ENCODE data around the gene ZBTB46.

GRCh38 chr20:63743210-63743970, 87.7 kb downstream of the ZBTB46 start:
- TF ChIP-seq GABPA (IDR thresholded peaks at IDR 0.05; ENCODE audit: low read depth): no peak
- no peak for TF ChIP-seq MEF2B (IDR thresholded peaks at IDR 0.05; ENCODE audit: partially characterized antibody, poor library complexity, severe bottlenecking)
- TF ChIP-seq, protein P1, sequence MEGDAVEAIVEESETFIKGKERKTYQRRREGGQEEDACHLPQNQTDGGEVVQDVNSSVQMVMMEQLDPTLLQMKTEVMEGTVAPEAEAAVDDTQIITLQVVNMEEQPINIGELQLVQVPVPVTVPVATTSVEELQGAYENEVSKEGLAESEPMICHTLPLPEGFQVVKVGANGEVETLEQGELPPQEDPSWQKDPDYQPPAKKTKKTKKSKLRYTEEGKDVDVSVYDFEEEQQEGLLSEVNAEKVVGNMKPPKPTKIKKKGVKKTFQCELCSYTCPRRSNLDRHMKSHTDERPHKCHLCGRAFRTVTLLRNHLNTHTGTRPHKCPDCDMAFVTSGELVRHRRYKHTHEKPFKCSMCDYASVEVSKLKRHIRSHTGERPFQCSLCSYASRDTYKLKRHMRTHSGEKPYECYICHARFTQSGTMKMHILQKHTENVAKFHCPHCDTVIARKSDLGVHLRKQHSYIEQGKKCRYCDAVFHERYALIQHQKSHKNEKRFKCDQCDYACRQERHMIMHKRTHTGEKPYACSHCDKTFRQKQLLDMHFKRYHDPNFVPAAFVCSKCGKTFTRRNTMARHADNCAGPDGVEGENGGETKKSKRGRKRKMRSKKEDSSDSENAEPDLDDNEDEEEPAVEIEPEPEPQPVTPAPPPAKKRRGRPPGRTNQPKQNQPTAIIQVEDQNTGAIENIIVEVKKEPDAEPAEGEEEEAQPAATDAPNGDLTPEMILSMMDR (IDR thresholded peaks at IDR 0.05 in 2 of 3, conservative IDR thresholded peaks at IDR 0.05 in 1 of 3; ENCODE audit: control insufficient read depth in 2 of 3, extremely low read depth in 1 of 3, insufficient read depth in 1 of 3, low read depth in 3 of 3, low read length in 3 of 3): no peak
- TF ChIP-seq POLR2AphosphoS5 (IDR thresholded peaks at IDR 0.05; ENCODE audit: low read length): no peak
- TF ChIP-seq, protein P2, sequence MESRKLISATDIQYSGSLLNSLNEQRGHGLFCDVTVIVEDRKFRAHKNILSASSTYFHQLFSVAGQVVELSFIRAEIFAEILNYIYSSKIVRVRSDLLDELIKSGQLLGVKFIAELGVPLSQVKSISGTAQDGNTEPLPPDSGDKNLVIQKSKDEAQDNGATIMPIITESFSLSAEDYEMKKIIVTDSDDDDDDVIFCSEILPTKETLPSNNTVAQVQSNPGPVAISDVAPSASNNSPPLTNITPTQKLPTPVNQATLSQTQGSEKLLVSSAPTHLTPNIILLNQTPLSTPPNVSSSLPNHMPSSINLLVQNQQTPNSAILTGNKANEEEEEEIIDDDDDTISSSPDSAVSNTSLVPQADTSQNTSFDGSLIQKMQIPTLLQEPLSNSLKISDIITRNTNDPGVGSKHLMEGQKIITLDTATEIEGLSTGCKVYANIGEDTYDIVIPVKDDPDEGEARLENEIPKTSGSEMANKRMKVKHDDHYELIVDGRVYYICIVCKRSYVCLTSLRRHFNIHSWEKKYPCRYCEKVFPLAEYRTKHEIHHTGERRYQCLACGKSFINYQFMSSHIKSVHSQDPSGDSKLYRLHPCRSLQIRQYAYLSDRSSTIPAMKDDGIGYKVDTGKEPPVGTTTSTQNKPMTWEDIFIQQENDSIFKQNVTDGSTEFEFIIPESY (IDR thresholded peaks at IDR 0.05): no peak
- TF ChIP-seq, protein P3, sequence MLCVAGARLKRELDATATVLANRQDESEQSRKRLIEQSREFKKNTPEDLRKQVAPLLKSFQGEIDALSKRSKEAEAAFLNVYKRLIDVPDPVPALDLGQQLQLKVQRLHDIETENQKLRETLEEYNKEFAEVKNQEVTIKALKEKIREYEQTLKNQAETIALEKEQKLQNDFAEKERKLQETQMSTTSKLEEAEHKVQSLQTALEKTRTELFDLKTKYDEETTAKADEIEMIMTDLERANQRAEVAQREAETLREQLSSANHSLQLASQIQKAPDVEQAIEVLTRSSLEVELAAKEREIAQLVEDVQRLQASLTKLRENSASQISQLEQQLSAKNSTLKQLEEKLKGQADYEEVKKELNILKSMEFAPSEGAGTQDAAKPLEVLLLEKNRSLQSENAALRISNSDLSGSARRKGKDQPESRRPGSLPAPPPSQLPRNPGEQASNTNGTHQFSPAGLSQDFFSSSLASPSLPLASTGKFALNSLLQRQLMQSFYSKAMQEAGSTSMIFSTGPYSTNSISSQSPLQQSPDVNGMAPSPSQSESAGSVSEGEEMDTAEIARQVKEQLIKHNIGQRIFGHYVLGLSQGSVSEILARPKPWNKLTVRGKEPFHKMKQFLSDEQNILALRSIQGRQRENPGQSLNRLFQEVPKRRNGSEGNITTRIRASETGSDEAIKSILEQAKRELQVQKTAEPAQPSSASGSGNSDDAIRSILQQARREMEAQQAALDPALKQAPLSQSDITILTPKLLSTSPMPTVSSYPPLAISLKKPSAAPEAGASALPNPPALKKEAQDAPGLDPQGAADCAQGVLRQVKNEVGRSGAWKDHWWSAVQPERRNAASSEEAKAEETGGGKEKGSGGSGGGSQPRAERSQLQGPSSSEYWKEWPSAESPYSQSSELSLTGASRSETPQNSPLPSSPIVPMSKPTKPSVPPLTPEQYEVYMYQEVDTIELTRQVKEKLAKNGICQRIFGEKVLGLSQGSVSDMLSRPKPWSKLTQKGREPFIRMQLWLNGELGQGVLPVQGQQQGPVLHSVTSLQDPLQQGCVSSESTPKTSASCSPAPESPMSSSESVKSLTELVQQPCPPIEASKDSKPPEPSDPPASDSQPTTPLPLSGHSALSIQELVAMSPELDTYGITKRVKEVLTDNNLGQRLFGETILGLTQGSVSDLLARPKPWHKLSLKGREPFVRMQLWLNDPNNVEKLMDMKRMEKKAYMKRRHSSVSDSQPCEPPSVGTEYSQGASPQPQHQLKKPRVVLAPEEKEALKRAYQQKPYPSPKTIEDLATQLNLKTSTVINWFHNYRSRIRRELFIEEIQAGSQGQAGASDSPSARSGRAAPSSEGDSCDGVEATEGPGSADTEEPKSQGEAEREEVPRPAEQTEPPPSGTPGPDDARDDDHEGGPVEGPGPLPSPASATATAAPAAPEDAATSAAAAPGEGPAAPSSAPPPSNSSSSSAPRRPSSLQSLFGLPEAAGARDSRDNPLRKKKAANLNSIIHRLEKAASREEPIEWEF (IDR thresholded peaks at IDR 0.05; ENCODE audit: insufficient replicate concordance, low read depth, low read length): no peak

Data from GM12878 (cell line).